Measurements from ENCODE around the gene PPP1CA.

PPP1CA gene

GRCh38 chr11:67387069-67387468 is 14.6 kb downstream of the PPP1CA start:
- FAIRE-seq: no peak
- DNase-seq (ENCODE audit: low spot score): no peak

- FAIRE-seq (no peak), DNase-seq (ENCODE audit: low spot score) (peak; percentile 54)
Measured at GRCh38 chr11:67384851-67385366, 16.7 kb downstream of the PPP1CA start.

- FAIRE-seq (no peak), DNase-seq (ENCODE audit: low spot score) (peak; percentile 77)
Measured at GRCh38 chr11:67382276-67383136, 19.2 kb downstream of the PPP1CA start.

- FAIRE-seq (no peak), DNase-seq (ENCODE audit: low spot score) (no peak)
Measured at GRCh38 chr11:67381244-67381972, 20.2 kb downstream of the PPP1CA start.

- no peak for FAIRE-seq
- DNase-seq (ENCODE audit: low spot score): no peak
Measured at GRCh38 chr11:67379061-67380058, 22.3 kb downstream of the PPP1CA start.

GRCh38 chr11:67378544-67378943 is 23.1 kb downstream of the PPP1CA start:
- FAIRE-seq (no peak), DNase-seq (ENCODE audit: low spot score) (no peak)

- no peak for FAIRE-seq
Measured at GRCh38 chr11:67376873-67377808, 24.5 kb downstream of the PPP1CA start.

GRCh38 chr11:67376063-67376820 is 25.4 kb downstream of the PPP1CA start:
- no peak for FAIRE-seq
- DNase-seq (ENCODE audit: low spot score): no peak

More at GRCh38 chr11:67376873-67377808, 24.5 kb downstream of the PPP1CA start:
- no peak for DNase-seq (ENCODE audit: low spot score)

- DNase-seq (ENCODE audit: low spot score): peak; percentile 40
- FAIRE-seq: no peak
Measured at GRCh38 chr11:67375320-67376055, 26.2 kb downstream of the PPP1CA start.

- peak; percentile 38 for DNase-seq (ENCODE audit: low spot score)
- FAIRE-seq: no peak
Measured at GRCh38 chr11:67374571-67375281, 26.9 kb downstream of the PPP1CA start.

GRCh38 chr11:67373648-67374570 is 27.7 kb downstream of the PPP1CA start:
- peak; percentile 90 for DNase-seq (ENCODE audit: low spot score)
- peak; percentile 48 for FAIRE-seq

GRCh38 chr11:67372993-67373647 is 28.5 kb downstream of the PPP1CA start, which contains the start of gene CLCF1:
Gene CLCF1 (minus strand): TSS chr11:67373598. CDS start chr11:67373539, 59 bp downstream.
- no peak for FAIRE-seq
- DNase-seq (ENCODE audit: low spot score): peak; percentile 62

GRCh38 chr11:67372321-67372992 is 29.2 kb downstream of the PPP1CA start:
- DNase-seq (ENCODE audit: low spot score) (peak; percentile 57), FAIRE-seq (no peak)

- FAIRE-seq (no peak), DNase-seq (ENCODE audit: low spot score) (no peak)
Measured at GRCh38 chr11:67371911-67372320, 29.7 kb downstream of the PPP1CA start.

GRCh38 chr11:67371189-67371910 is 30.3 kb downstream of the PPP1CA start:
- FAIRE-seq (peak; percentile 73), DNase-seq (ENCODE audit: low spot score) (peak; percentile 70)
